ENCODE data around the gene CDK10. TPM values are rescaled to one million over a fixed set of nuclear protein-coding genes. Genes with fewer than 3 reads are reported as not detected.
"Not testable (repeated sequence)": the region's sequence is repeated elsewhere in the genome, so short reads cannot be mapped to it uniquely, and the experiment has no call there.

The CDK10 gene
- total RNA-seq, 1 donor from 2014 or later, result 83.2 TPM

DNA sequence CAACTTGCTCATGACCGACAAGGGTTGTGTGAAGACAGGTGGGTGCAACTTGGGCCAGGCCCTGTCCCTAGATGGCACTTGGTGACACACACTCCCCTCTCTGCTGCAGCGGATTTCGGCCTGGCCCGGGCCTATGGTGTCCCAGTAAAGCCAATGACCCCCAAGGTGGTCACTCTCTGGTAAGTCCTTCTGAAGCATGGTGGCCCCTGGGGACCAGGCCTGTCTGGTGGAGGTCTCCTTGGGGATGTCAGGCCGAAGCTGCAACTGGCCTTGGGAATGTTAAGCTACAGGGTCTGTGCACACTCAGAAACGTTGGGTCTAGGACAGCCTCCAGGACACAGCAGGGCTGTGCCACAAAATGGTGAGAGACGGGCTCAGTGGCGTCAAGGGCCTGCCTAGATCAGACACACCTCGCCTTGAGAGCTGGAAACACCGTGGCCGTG is 6.8 kb downstream of the CDK10 start:
- Mint-ChIP-seq H3K27me3 (ENCODE audit: unreplicated experiment) (peaks cover 19% of the 10 kb centered on the region), H3K9me3 (ENCODE audit: unreplicated experiment) (no peaks in the 10 kb centered on the region), H3K4me1 (ENCODE audit: unreplicated experiment) (no peaks in the 10 kb centered on the region), H3K36me3 (ENCODE audit: low read depth, unreplicated experiment) (peaks cover 15% of the 10 kb centered on the region), H3K27ac (ENCODE audit: unreplicated experiment) (no peak overlapping the region), H3K4me3 (ENCODE audit: unreplicated experiment) (no peak overlapping the region)
- DNase-seq (ENCODE audit: low spot score), result no peak
- TF ChIP-seq CTCF (IDR thresholded peaks at IDR 0.05; ENCODE audit: unreplicated experiment), result no peak

DNA sequence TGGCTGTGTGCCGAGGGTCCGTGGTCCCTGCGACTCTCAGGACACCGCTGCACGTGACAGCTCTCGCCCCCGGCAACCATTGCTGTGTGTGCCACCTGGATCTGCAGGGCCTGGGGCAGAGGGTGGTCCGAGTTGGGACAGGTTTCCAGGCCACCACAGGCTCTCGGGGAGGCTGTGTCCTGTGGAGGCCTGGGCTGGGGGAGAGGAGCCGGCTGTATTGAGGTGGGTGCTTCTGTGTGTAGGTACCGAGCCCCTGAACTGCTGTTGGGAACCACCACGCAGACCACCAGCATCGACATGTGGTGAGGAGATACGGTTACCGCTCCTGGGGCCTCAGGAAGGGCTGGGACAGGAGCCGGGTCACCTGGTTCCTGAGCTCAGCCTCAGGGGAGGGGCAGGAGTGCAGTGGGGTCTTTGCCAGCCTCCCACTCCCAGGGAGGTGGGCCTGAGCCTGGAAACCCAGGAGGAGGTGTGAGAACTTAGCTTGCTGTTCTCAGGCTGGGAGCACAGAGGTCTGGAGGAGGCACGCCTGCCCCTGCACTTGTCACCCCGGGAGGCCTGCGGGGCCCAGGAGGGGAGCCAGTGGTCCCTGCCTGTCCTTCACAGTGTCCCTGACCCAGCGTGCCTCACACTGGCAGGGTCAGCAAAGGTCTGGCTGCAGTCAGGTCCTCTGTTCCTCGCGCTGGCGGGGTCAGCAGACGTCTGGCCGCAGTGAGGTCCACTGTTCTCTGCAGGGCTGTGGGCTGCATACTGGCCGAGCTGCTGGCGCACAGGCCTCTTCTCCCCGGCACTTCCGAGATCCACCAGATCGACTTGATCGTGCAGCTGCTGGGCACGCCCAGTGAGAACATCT is 7.7 kb downstream of the CDK10 start:
- DNase-seq (ENCODE audit: low spot score), result no peak
- H3K27me3 Mint-ChIP-seq (ENCODE audit: unreplicated experiment), result peaks cover 24% of the 10 kb centered on the region
- TF ChIP-seq CTCF (IDR thresholded peaks at IDR 0.05; ENCODE audit: unreplicated experiment), result no peak
- no peak overlapping the region for H3K4me3 Mint-ChIP-seq (ENCODE audit: unreplicated experiment)
- H3K9me3 Mint-ChIP-seq (ENCODE audit: unreplicated experiment), result no peaks in the 10 kb centered on the region
- H3K4me1 Mint-ChIP-seq (ENCODE audit: unreplicated experiment), result no peaks in the 10 kb centered on the region
- H3K36me3 Mint-ChIP-seq (ENCODE audit: low read depth, unreplicated experiment), result peaks cover 18% of the 10 kb centered on the region
- no peak overlapping the region for H3K27ac Mint-ChIP-seq (ENCODE audit: unreplicated experiment)

DNA sequence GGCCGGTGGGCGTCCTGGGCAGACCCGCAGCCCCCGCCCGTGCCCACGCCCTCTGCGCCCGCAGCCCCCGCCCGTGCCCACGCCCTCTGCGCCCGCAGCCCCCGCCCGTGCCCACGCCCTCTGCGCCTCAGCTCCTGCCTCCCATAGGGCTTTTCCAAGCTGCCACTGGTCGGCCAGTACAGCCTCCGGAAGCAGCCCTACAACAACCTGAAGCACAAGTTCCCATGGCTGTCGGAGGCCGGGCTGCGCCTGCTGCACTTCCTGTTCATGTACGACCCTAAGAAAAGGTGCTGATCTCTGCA is 8.2 kb downstream of the CDK10 start:
- not testable (repeated sequence) for H3K27ac Mint-ChIP-seq (ENCODE audit: unreplicated experiment); H3K4me3 Mint-ChIP-seq (ENCODE audit: unreplicated experiment); H3K9me3 Mint-ChIP-seq (ENCODE audit: unreplicated experiment); H3K4me1 Mint-ChIP-seq (ENCODE audit: unreplicated experiment); DNase-seq (ENCODE audit: low spot score)
- Mint-ChIP-seq H3K27me3 (ENCODE audit: unreplicated experiment) (peaks cover 24% of the 10 kb centered on the region), H3K36me3 (ENCODE audit: low read depth, unreplicated experiment) (peaks cover 20% of the 10 kb centered on the region)

GRCh38 chr16:89695086-89695874 is 8.8 kb downstream of the CDK10 start:
- TF ChIP-seq CTCF (IDR thresholded peaks at IDR 0.05; ENCODE audit: unreplicated experiment), result no peak
- H3K27ac Mint-ChIP-seq (ENCODE audit: unreplicated experiment), result no peak overlapping the region
- DNase-seq (ENCODE audit: low spot score), result no peak
- H3K4me1 Mint-ChIP-seq (ENCODE audit: unreplicated experiment), result no peaks in the 10 kb centered on the region
- peaks cover 15% of the 10 kb centered on the region for H3K36me3 Mint-ChIP-seq (ENCODE audit: low read depth, unreplicated experiment)
- peaks cover 22% of the 10 kb centered on the region for H3K27me3 Mint-ChIP-seq (ENCODE audit: unreplicated experiment)
- no peak overlapping the region for H3K4me3 Mint-ChIP-seq (ENCODE audit: unreplicated experiment)
- H3K9me3 Mint-ChIP-seq (ENCODE audit: unreplicated experiment), result no peaks in the 10 kb centered on the region

- Mint-ChIP-seq H3K27me3 (ENCODE audit: unreplicated experiment) (peaks cover 18% of the 10 kb centered on the region), H3K36me3 (ENCODE audit: low read depth, unreplicated experiment) (peaks cover 12% of the 10 kb centered on the region), H3K4me3 (ENCODE audit: unreplicated experiment) (no peak overlapping the region), H3K27ac (ENCODE audit: unreplicated experiment) (no peak overlapping the region), H3K9me3 (ENCODE audit: unreplicated experiment) (no peaks in the 10 kb centered on the region), H3K4me1 (ENCODE audit: unreplicated experiment) (no peaks in the 10 kb centered on the region)
- no peak for DNase-seq (ENCODE audit: low spot score)
- TF ChIP-seq CTCF (IDR thresholded peaks at IDR 0.05; ENCODE audit: unreplicated experiment), result no peak
Observed at GRCh38 chr16:89695875-89696669, 9.6 kb downstream of the CDK10 start.
